ENCODE data around the gene ZNF148.

The ZNF148 gene

GRCh38 chr3:125185805-125186204, 189.3 kb downstream of the ZNF148 start:
- TF ChIP-seq CTCF (conservative IDR thresholded peaks at IDR 0.05; ENCODE audit: low read depth, low read length), result no peak
- no peak for DNase-seq (ENCODE audit: low read depth)
- no peak overlapping the region for H3K4me3 ChIP-seq (ENCODE audit: low read depth, low read length)

- no peak for DNase-seq (ENCODE audit: low read depth)
- TF ChIP-seq CTCF (conservative IDR thresholded peaks at IDR 0.05; ENCODE audit: low read depth, low read length), result no peak
- H3K4me3 ChIP-seq (ENCODE audit: low read depth, low read length), result no peak overlapping the region
Observed at GRCh38 chr3:125179884-125180240, 195.3 kb downstream of the ZNF148 start.

- no peak for DNase-seq (ENCODE audit: low read depth)
- H3K4me3 ChIP-seq (ENCODE audit: low read depth, low read length), result no peak overlapping the region
- no peak for TF ChIP-seq CTCF (conservative IDR thresholded peaks at IDR 0.05; ENCODE audit: low read depth, low read length)
Observed at GRCh38 chr3:125179143-125179883, 195.8 kb downstream of the ZNF148 start.

GRCh38 chr3:125177746-125178145, 197.4 kb downstream of the ZNF148 start:
- H3K4me3 ChIP-seq (ENCODE audit: low read depth, low read length), result no peak overlapping the region
- no peak for TF ChIP-seq CTCF (conservative IDR thresholded peaks at IDR 0.05; ENCODE audit: low read depth, low read length)
- DNase-seq (ENCODE audit: low read depth), result no peak
